ENCODE data around the gene STAB1.

The STAB1 gene

DNA sequence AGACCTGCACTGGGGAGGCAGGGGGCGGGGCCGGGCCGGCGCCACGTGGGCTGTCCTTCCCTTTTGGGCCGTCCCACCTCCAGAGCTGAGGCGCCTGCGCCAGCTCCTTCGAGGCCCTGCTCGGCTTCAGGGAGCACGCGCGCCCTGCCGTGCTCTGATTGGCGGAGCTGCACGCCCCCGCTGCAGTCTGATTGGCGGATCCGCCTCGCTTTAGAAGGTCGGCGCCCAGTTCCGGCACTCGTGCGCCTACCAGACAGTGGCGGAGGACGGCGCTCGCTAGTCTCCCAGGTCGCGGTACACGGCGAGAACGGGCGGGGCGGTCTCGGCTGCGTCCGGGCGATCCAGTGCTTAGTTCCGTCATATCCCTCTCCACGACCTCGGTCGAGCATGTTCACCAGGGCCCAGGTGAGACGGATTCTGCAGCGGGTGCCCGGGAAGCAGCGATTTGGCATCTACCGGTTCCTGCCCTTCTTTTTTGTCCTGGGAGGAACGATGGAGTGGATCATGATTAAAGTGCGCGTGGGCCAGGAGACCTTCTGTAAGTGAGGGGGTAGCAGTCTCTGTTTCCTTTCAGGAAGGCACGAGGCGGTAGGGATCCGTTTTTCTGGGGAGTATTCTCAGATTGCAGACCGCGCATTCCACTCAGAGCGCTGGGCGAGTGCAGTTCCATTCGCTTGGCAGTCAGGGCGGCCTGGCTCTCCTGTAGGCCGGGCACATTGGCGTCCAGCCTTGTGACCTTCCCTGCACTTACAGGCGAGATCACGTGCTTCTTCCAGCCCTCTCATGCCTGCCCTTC lies 41.4 kb downstream of the STAB1 start, which contains the start of gene UQCC5:
Gene UQCC5 (plus strand): TSS at position 237 of the 796 bp plus-strand sequence. CDS start 151 bp downstream, at position 388.
- DNase-seq (ENCODE audit: low read depth), result peak; percentile 96

DNA sequence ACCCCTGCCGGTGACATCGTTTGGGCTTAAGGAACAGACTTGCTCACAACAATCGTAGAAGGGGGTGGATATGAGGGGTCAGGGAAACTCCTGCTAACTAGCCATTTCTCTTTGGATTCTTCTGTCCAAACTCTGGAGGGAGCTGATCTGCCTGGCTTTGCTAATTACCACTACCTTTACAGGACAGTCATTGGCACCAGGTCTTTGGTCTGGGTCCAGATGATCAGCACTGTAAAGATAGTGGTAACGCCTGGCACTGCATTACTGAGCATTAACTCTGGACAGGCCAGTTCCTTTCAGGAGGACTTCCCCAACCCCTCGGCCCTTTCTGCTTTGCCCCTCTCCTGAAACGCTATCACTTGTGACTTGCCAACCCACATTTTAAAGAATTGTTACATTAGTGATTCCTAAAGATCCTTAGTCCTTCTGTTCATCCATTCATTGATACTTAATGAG lies 42.1 kb downstream of the STAB1 start:
- DNase-seq (ENCODE audit: low read depth), result no peak

DNA sequence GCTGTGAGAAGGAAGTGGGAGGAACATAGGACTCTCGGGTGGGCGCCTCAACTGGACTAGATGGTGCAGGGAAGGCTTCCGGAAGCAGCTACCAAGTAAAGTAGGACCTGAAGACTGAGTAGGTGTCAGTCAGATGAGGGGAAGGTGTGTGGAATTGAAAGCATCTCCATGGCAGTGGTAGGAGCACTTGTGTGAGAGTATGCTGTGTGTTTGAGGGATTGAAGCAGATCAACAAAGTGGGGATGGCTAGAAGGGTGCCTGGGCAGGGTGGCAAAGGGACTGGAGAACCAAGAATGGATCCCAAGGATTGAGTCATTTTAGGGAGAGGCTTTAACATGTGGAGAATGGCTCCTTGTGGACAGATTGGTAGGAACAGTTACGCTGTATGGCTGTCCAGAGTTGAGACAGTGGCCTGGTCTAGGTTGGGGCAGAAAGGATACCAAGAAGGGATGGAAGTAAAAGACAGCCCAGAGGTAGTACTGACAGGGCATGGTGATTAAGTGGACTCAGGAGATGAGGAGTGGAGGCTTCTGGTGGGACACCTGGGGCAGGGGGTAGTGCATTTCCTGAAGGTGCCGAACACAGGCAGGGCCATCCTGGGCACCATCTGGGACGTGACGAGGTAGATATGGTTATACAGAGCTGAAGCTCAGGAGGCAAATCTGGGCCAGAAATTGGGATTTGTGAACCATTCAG lies 42.7 kb downstream of the STAB1 start:
- no peak for DNase-seq (ENCODE audit: low read depth)

DNA sequence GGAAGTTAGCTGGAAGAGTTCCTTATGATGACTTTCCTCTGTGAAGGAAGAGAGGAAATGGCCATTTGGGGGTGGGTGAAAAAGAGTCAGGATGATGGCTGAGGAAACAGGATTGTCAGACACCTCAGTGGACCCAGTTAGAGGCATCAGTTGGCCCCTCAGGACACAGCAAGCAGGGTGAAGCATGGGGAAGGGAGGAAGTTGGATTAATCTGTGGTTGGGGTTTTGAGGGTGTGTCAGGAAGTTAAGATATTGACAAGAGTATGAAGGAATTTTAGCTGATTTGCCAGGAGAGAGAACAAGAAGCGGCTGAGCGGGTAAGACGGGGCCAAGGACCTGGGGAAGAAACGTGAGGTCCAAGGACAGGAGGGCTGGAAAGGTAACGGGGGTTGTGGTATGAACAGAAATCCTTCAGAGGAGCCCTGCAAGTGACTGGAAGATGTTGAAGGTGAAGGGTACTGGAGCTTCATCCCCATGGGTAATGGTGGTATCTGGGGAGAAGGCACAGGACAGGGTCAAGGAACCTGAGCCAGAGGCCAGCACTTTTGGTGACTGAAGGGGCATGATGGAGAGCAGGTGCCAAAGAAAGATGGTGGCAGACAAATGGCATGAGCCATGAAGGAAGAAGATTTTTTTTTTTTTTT lies 44.0 kb downstream of the STAB1 start:
- no peak for DNase-seq (ENCODE audit: low read depth)

DNA sequence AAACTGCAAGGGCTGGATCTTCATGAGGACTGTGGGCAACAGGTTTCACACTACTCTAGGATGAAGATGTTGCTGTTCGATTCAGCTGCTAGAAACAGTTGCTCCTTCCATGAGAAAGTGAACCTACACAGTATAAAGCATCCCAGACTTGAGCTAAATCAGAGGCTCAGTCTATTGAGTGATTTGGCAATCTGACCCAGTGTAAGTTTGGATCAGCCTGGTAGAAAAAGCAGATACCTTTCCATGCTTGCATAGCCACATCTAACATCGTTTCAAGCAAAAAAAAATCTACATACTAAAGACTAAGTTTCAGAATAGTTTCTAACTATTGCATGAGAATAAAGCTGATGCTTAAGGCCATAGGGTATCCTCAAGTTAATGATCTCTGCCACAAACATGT lies 45.9 kb downstream of the STAB1 start:
- DNase-seq (ENCODE audit: low read depth), result no peak

DNA sequence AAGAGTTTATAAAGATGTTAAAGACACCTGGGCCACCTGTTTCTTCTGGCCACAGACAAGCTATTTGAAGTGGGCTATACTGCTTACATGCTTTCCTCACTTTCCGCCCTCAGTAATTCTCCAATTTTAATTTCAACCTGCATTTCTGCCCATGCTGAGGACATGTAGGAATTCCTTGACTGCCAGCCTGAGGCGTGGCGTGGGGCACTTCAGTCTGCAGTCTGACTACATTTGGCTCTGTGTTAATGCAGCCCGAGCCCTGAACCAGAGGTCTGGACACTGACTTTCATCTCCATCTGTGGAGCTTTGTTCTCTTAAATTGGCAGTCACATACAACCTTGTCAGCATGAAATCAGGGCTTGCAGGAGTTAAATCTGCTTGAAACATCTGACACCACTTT lies 49.8 kb downstream of the STAB1 start:
- DNase-seq (ENCODE audit: low read depth), result no peak

DNA sequence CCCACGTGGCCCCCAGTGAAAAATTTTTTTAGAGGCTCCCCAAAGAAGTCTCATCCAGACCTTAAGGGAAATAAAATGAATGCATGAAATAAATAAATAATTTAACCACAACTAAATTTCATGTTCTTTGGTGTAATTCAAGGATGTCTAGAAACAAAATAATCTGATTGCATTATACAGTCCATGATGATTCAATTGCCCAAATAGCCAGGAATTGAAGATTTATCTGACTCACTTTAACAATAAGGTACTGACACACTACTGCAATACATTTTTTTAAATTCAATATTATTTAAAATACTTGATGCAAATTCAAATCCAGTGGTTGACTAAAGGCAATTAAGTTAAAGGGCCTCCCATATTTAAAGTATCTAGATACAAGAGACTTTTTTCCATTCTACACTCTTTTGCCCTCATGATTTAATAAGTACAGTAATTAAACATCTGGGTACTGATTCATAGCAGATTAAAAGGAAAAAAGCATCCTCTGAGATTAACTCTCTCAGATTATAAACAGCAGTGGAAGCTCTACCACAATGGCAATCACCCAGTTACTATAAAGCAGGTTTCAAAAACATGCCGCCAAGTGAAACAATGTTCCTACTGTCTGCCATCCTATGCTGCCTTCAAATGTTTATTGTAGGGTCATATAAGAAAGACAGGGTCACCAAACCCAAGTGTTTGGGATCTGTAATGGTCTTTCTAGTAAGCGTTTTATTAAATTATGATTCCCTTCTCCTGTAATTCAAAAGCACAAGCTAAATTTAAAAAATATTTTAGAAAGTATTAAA lies 51.2 kb downstream of the STAB1 start:
- DNase-seq (ENCODE audit: low read depth), result no peak

DNA sequence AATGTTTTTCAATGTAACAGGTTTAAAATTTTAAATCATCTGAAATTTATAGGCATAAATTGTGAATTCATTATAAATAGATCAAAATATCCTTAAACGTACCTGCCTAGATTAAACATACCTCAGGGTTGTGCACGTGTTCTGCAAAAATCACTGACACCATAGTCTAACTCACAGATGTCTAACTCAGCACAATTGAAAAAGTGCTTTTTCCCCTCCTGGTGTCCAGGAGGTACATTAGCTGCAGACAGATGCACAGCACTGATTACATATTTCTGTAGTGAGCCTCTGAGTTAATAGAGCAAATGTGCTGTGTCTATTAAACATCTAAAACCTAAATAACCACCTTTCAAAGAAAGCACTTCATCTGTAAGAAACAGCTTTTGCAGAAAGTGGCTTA lies 52.0 kb downstream of the STAB1 start:
- no peak for DNase-seq (ENCODE audit: low read depth)

DNA sequence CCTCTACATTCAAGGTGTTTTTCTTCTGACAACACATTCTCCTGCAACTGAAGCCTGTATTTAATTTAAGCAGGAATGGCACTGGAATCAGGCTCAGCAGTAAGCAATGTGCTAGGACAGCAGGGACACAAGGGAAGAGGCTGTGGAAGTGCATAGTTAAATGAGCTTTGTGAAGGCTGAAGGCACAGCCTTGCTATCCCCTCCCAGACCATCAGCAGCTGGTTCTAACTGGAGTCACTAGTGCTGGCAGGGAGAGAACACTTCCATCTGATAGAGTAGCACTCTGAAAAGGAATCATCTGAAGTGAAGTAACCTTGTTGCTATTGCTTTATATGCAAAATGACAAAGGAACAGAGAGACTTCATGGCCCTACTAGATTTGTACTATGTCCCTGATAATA lies 56.0 kb downstream of the STAB1 start:
- DNase-seq (ENCODE audit: low read depth), result no peak

DNA sequence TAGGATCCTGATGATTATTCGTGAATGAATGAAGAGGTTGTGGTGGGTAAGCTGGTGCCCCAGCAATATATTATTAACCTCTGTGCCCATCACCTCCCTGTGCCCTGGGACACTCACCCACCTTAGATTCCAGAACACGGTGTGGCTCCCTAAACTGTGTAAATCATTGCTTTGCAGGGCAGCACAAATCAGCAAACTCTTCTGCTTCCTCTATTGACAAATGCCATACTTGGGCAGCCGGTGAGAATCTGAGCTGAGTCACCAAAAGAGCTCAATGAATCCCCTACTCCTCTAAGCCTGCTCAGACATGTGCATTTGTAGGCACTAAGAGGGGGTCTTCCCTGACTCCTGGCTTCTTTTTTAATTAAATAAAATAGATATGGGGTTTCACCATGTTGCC lies 57.0 kb downstream of the STAB1 start:
- no peak for DNase-seq (ENCODE audit: low read depth)

DNA sequence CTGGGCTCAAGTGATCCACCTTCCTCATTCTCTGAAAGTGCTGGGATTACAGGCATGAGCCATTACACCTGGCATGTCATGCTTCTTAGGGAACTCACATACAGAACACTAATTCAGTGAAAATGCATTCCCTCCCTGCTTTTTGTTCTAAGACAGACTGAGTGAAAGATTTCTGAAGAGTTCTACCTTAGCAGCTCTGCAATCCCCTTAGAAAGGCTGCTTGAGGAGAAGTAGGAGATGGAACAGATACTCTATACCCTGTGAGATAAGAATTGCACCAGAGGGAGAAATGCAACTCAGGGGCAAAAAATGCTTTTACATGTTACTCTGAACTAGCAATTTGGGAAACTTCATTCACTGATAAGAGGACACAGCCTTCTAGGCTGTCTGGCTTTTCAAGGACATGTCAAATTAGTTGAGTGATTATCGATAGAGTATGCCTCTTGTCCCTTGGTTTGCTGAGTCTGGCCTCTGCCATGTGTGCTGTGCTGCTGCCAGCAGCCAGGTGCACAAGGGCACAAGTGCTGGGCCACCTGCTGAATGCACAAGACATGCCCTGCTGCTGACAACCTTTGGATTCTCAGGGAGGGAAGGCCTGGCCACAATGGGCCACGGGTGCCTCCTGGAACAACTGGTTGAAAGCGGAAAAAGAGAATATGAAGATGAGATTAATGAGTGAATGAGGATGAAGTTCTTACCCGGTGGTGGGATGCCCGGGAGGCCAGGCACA lies 59.1 kb downstream of the STAB1 start:
- DNase-seq (ENCODE audit: low read depth), result no peak

DNA sequence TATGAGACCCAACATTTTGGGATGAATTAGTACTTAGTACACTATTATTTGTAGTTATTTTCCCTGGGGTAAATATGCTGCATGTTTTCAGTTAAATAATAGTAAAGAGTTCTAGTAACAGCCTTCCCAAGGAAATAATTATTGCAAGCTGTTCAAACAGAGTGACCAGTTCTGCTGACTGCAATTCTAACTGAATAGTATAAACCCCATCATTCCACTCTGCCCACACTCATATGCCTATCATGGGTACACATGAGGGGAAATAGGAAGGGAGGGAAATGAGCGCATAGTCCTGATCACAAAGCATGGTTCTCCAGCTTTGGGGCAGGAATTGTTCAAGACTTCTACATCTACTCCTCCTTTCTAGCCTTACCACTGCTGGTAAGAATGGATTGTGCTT lies 59.9 kb downstream of the STAB1 start:
- DNase-seq (ENCODE audit: low read depth), result no peak

DNA sequence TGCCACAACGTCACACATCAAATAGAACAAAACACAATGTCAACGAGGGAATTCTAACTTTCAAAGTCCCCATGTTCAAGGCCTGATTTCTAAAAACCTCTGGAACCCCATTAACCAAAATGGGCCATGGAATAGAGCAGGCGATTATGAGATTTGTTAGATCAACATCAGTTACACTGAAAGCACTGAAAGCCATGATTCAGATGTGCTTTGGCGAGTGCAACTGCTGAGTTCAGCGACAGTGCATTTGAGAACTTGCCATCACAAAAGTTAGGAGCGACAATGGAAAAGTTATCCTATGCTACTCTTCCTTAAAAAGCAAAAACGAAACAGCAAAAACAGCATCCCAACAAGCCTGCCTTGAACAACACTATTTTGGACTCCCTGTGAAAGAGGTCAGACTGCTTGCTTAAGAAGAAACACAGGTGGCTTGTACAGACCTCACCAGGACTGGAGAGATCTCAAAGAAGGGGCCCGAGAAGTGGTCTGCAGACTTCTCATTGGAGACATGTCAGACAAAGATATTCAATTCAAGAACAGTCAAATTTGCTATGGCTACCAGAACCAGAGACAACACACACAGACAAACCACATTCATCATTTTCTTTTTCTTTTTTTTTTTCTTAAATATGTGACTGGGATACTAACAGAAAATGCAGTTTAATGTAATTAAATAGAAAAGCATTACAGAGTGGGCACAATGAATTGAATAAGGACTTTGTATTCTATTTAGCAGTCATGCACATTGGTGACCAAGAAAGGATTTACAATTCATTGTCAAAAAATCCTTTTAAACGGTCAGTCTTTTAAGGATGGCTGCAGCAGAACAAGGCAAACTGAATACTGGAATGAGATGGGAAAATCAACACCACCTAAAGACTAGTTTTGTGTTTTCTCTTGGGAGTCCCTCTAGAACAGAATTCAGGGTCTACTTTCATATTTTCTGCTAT lies 62.1 kb downstream of the STAB1 start:
- no peak for DNase-seq (ENCODE audit: low read depth)

DNA sequence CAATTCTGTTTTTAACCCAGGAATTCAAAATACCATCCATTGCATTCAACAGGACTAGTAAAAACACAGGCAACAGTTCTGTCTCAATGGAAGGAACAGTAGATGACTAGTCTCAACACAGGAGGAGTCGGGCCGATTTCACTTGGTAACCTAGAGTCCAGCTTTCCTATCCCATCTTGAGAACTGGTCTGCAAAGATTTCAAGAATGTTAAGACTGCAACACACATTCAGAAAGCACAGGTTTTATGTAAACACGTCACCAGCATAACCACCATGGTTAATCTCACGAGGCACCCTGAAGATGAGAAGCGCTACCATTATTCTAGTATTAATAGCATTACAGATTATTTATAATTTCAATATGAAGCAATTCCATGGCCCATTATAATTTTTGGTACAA lies 63.3 kb downstream of the STAB1 start:
- no peak for DNase-seq (ENCODE audit: low read depth)

DNA sequence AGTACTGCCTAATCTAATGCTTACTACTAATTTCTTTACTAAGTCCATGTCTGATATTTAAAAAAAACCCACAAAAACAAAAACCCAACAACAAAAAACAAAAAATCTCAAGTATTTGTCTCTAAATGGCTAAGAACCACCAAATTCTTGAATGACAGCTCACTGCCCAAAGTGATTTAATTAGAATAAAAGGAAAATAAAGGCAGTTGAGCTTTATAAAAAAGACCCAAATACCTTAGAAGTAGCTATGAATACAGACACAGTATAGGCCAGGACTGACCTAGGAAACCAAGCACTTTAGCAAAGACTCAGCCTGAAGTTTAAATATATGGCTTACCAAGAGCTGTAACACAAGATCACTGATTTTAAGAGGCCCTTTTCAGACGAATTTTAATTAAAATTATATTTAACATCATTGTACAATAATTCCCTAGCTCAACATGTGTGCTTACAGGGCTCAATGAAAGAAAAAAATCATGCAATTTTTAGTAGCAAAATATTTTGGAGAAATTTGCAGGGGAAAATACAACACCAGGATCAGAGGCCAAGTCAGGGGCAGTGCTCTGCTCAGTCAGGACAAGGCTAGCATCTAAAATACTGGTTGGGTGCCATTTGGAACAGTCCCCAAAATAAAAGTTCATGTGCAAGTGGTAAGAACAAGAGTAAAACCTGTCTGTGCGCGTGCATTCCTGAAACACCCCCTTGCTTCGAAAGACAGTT lies 66.0 kb downstream of the STAB1 start:
- DNase-seq (ENCODE audit: low read depth), result no peak

DNA sequence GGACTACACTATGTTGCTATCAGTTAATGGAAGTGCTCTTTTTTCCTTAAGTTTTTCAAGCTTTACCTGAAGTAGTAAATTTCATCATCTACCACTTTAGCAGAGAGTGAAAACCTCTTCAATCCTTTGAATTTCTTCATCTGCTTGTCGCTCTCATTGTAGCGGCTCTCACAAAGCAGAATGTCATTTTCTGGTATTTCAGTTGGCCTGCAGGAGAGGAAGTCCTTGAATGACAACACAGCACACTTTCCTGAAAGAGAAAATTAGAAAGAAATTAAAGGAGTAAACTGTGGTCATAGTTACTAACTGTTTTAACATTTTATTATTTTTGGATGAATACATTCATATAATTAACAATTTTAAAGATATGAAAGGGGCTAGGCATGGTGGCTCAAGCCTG lies 68.8 kb downstream of the STAB1 start:
- DNase-seq (ENCODE audit: low read depth), result no peak

DNA sequence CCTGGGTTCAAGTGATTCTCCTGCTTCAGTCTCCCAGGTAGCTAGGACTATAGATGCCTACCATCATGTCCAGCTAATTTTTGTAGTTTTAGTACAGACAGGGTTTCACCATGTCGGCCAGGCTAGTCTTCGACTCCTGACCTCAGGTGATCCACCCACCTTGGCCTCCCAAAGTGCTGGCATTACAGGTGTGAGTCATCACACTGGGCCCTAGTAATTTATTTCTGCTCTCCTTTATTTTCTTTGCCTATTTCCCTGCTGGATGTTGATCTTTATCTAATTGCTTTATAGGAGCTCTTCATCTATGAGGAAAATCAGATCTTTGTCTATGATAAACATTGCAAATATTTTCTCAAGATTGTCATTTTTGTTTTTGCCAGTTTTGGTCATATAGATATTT lies 72.9 kb downstream of the STAB1 start:
- DNase-seq (ENCODE audit: low read depth), result no peak

DNA sequence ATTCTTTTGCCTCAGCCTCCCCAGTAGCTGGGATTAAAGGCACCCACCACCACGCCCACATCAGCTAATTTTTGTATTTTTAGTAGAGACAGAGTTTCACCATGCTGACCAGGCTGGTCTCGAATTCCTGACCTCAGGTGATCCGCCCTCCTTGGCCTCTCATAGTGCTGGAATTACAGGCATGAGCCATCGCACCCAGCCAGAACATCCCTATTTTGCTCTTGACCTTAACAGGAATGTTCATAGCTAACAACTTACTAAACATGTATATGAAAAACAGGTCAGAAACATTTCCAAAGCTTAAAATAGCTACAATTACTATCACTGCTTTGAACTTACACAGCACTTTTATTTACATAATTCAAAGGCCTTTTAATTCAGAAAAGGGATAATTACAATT lies 74.9 kb downstream of the STAB1 start:
- no peak for DNase-seq (ENCODE audit: low read depth)

DNA sequence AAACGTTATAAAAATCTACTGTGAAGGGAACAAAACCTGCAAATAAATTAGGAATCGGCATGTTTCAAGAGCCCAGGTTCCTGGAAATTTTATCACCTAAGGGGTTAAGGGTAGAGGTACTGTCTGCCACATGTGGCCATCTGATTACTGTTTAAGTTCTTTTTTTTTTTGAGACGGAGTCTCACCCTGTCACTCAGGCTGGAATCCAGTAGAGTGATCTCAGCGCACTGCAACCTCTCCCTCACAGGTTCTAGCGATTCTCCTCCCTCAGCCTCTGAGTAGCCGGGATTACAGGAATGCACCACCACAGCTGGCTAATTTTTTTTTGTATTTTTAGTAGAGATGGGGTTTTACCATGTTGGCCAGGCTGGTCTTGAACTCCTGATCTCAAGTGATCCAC lies 77.1 kb downstream of the STAB1 start:
- DNase-seq (ENCODE audit: low read depth), result no peak
